Esophagus muscularis mucosa (tissue), 4 donors: Measurements from ENCODE around the gene PGGT1B. TPM values are rescaled to one million over a fixed set of nuclear protein-coding genes. Genes with fewer than 3 reads are reported as not detected.

Source experiments
- DNase-seq: peaks from one replicate; pipeline ENCODE4 v3.0.0-alpha.2; 2017; ENCODE audit errors: extremely low spot score
- H3K27ac ChIP-seq, 4 donors: fragments of 200-600 bp; sonication (generic); replicated peaks in 1 of 4; 1 replicate in 3 of 4; 2 replicates in 1 of 4; pipeline ENCODE4 v1.5.1; 2016 to 2019; ENCODE audit warnings: mild to moderate bottlenecking in 1 of 4
- H3K27me3 ChIP-seq, 4 donors: fragments of 200-600 bp; sonication (generic); one replicate each; pipeline versions ENCODE4 v1.5.1 to v1.6.0; 2016 to 2019
- H3K36me3 ChIP-seq, 4 donors: fragments of 200-600 bp; sonication (generic); one replicate each; pipeline ENCODE4 v1.5.1; 2016 to 2019
- H3K4me1 ChIP-seq, 4 donors: fragments of 200-600 bp; sonication (generic); one replicate each; pipeline ENCODE4 v1.5.1; 2016 to 2019
- H3K4me3 ChIP-seq, 4 donors: fragments of 200-600 bp; sonication (generic); 1 replicate in 2 of 4; 2 replicates in 2 of 4; pipeline ENCODE4 v1.5.1; 2016 to 2019; ENCODE audit warnings: mild to moderate bottlenecking in 4 of 4, moderate library complexity in 1 of 4
- H3K9me3 ChIP-seq, 4 donors: fragments of 200-600 bp; sonication (generic); 1 replicate in 3 of 4; 2 replicates in 1 of 4; pipeline ENCODE4 v1.5.1; 2016 to 2019
- EP300 ChIP-seq: sonication (generic); formaldehyde crosslinking; IDR thresholded peaks from one replicate; pipeline ENCODE4 v1.6.1; 2017; ENCODE audit warnings: antibody characterized with exemption
- POLR2A ChIP-seq: fragments of 450-650 bp; IDR thresholded peaks from one replicate; pipeline ENCODE4 v1.6.1; 2017; ENCODE audit warnings: antibody characterized with exemption, moderate library complexity, mild to moderate bottlenecking, low read depth
- POLR2AphosphoS5 ChIP-seq, 2 donors: sonication (generic); formaldehyde crosslinking; IDR thresholded peaks; one replicate each; pipeline ENCODE4 v1.6.1; 2017; ENCODE audit warnings: antibody characterized with exemption in 2 of 2
- WGBS: methylation state at CpG from one replicate; pipeline ENCODE4 v1.1.5; 2018; 5-methylcytosine and 5-hydroxymethylcytosine counted together
- intact Hi-C: fragments of 100-400 bp; cut with DNase I; formaldehyde crosslinking; loops from one replicate; pipeline ENCODE4 v1.15.1; 2023
- total RNA-seq, 4 donors: library from RNA; depleted of rRNA; stranded (reverse); fragments of >200 nt; gene quantifications; one replicate each; pipeline versions ENCODE4 v1.1.0 to v1.2.1, GENCODE V29; 2016
- TF ChIP-seq, protein P1 (sequence below), 3 experiments: fragments of 200-600 bp in 2 of 3; fragments of 450-650 bp in 1 of 3; sonication (generic) in 2 of 3; IDR thresholded peaks; one replicate each; pipeline ENCODE4 v1.5.1; 2017 to 2019; ENCODE audit warnings: antibody characterized with exemption in 3 of 3, mild to moderate bottlenecking in 2 of 3, moderate library complexity in 1 of 3

The PGGT1B gene
- total RNA-seq, 4 donors from 2014 or later = 9.5 to 18.3 (median 10.7) TPM

DNA sequence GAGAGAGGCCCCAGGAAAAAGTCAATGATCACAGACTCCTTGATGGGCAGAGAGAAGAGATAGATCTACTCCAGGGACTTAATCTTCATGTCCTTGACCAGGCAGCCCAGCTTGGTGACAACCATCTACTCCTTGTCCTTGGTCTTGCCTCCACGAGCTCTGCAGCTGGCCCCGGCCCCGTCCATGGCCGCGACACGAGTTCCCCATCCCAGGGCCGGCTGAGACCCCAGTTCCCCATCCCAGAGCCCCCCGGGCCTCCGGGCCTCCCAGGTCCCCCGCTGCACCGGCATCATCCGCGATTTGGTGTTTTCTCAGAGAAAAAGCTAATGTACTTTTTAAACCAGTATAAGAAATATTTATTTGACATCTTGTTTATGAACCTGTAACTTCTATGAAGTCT lies 2.5 kb upstream of the PGGT1B start:
- intact Hi-C loops = no loop called here
- DNase-seq = no peak
- Histone ChIP-seq H3K4me3 (no peak overlapping the region), H3K27me3 (no peaks in the 10 kb centered on the region), H3K4me1 (peaks cover 13 to 24% (median 21%) of the 10 kb centered on the region in 4 donors), H3K9me3 (no peaks in the 10 kb centered on the region), H3K36me3 (peaks cover 0 to 21% (median 9%) of the 10 kb centered on the region in 4 donors), H3K27ac (no peak overlapping the region)
- WGBS = 96% methylated on average over 13 of the region's 13 CpGs
- TF ChIP-seq POLR2A (no peak), EP300 (no peak), POLR2AphosphoS5 (IDR thresholded peaks at IDR 0.05) (no peak)
- TF ChIP-seq, protein P1, sequence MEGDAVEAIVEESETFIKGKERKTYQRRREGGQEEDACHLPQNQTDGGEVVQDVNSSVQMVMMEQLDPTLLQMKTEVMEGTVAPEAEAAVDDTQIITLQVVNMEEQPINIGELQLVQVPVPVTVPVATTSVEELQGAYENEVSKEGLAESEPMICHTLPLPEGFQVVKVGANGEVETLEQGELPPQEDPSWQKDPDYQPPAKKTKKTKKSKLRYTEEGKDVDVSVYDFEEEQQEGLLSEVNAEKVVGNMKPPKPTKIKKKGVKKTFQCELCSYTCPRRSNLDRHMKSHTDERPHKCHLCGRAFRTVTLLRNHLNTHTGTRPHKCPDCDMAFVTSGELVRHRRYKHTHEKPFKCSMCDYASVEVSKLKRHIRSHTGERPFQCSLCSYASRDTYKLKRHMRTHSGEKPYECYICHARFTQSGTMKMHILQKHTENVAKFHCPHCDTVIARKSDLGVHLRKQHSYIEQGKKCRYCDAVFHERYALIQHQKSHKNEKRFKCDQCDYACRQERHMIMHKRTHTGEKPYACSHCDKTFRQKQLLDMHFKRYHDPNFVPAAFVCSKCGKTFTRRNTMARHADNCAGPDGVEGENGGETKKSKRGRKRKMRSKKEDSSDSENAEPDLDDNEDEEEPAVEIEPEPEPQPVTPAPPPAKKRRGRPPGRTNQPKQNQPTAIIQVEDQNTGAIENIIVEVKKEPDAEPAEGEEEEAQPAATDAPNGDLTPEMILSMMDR (IDR thresholded peaks at IDR 0.05) = no peak

DNA sequence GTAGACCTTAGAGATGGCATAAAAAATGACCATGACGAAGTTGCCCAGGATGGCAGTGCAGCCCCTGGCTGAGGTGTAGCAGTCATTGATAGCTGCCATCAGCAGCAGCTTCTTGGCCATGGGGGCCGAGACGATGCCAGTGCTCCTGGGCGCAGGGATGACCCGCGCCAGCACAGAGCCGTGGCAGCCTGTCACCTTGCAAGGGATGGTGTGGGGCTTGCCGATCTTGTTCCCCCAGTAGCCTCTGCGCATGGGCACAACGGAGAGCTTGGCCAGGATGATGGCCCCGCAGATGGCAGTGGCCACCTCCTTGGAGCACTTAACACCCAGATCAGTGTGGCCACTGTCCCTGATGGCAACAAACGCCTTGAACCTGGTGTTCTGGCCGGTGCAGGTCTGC lies 2.1 kb upstream of the PGGT1B start:
- Histone ChIP-seq H3K27ac (no peak overlapping the region), H3K4me3 (no peak overlapping the region), H3K4me1 (peaks cover 13 to 28% (median 22%) of the 10 kb centered on the region in 4 donors), H3K36me3 (peaks cover 0 to 20% (median 9%) of the 10 kb centered on the region in 4 donors), H3K27me3 (no peaks in the 10 kb centered on the region), H3K9me3 (no peaks in the 10 kb centered on the region)
- TF ChIP-seq, protein P1 (IDR thresholded peaks at IDR 0.05) = no peak
- TF ChIP-seq POLR2AphosphoS5 (IDR thresholded peaks at IDR 0.05) = no peak
- no peak for TF ChIP-seq POLR2A
- no peak for TF ChIP-seq EP300
- DNase-seq = no peak
- intact Hi-C loops = no loop called here
- 93% methylated on average over 3 of the region's 13 CpGs for WGBS

DNA sequence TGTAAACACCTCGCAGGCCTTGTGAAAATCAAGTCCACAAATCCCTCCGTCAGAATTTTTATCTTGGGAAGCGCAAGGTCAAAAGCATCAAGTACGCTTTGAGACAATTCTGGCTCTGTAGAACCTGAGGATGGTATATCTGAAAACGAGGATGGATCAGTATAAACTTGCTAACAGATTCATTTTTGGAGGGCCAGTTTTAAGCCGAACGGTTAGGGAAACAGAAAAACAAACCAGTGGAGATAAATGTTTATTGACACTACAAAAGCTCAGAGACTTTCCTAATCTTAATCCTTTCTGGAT lies 352 bp upstream of the PGGT1B start:
- H3K9me3 ChIP-seq = no peaks in the 10 kb centered on the region
- H3K27ac ChIP-seq = peak overlapping the region; percentile 81 to 87 (median 84)
- H3K4me3 ChIP-seq = peak overlapping the region; percentile 74 to 94 (median 87)
- peaks cover 13 to 32% (median 30%) of the 10 kb centered on the region in 4 donors for H3K4me1 ChIP-seq
- no peaks in the 10 kb centered on the region for H3K27me3 ChIP-seq
- TF ChIP-seq, protein P1 (IDR thresholded peaks at IDR 0.05) = no peak
- TF ChIP-seq POLR2AphosphoS5 (IDR thresholded peaks at IDR 0.05) (peak in 1 of 2 donors; percentile 2), POLR2A (no peak), EP300 (no peak)
- peaks cover 0 to 17% (median 10%) of the 10 kb centered on the region in 4 donors for H3K36me3 ChIP-seq
- 42% methylated on average over 7 of the region's 7 CpGs for WGBS
- intact Hi-C loops = no loop called here
- no peak for DNase-seq

DNA sequence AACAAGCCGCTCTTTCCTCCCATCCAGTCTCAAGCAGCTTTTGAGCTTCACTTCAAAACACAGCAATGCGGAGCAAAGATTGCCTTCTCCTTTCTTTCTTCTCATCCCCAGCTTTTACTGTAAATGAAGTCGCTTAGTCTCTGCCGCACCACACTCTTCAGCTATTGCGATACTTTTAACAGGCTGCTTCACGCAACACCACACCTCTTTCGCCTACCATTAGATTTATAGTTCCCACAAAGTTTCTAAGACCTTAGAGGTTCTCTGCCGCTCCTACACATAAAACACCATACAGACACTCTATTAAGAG lies 711 bp downstream of the PGGT1B start:
- Histone ChIP-seq H3K27ac (peak overlapping the region; percentile 81 to 87 (median 84)), H3K4me3 (peak overlapping the region; percentile 74 to 94 (median 87))

More for the DNA sequence above, 711 bp downstream of the PGGT1B start:
- H3K4me1 ChIP-seq = peaks cover 13 to 33% (median 30%) of the 10 kb centered on the region in 4 donors
- peaks cover 0 to 12% (median 6%) of the 10 kb centered on the region in 4 donors for H3K36me3 ChIP-seq
- TF ChIP-seq POLR2AphosphoS5 (IDR thresholded peaks at IDR 0.05) (no peak), POLR2A (no peak), EP300 (no peak)
- TF ChIP-seq, protein P1 (IDR thresholded peaks at IDR 0.05) = no peak
- H3K27me3 ChIP-seq = no peaks in the 10 kb centered on the region
- WGBS = 2% methylated on average over 8 of the region's 8 CpGs
- no peaks in the 10 kb centered on the region for H3K9me3 ChIP-seq
- intact Hi-C loops = no loop called here
- DNase-seq = no peak
